NCI-H82 treated with DMSO at 0.1 percent for 48 hours (cell line): ENCODE results near the gene ITSN1.

Experiments used
- DNase-seq: peaks from one replicate; lab custom pipeline; 2025; ENCODE audit not compliant: unreplicated experiment; lab: John Stamatoyannopoulos, UW

ITSN1 gene

DNA sequence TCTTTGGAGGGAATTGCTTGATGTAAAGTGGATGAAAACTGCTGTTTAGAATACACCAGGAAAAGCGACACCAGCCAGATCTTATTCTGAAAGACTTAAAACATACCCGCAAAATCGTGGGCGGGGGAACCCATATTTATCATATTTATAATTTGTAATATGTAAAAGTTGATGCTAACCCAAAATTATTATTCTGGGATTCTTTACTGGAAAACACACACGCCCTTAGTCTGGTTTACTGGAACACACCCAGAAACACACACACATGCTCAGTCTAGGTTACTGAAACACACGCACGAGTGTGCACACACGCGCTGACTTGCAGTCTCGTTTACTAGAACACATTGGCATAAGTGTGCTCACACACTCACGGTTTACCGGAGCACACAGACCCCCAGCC, 240.8 kb downstream of the ITSN1 start:
- DNase-seq, result no peak

GRCh38 chr21:33884376-33885171, 242.3 kb downstream of the ITSN1 start:
- no peak for DNase-seq

- DNase-seq, result no peak
These were observed 242.8 kb downstream of the ITSN1 start for GRCh38 chr21:33885172-33885514.

- no peak for DNase-seq
These were observed 244.0 kb downstream of the ITSN1 start for GRCh38 chr21:33886321-33886720.

- no peak for DNase-seq
These were observed 247.9 kb downstream of the ITSN1 start for GRCh38 chr21:33890187-33890586.

DNA sequence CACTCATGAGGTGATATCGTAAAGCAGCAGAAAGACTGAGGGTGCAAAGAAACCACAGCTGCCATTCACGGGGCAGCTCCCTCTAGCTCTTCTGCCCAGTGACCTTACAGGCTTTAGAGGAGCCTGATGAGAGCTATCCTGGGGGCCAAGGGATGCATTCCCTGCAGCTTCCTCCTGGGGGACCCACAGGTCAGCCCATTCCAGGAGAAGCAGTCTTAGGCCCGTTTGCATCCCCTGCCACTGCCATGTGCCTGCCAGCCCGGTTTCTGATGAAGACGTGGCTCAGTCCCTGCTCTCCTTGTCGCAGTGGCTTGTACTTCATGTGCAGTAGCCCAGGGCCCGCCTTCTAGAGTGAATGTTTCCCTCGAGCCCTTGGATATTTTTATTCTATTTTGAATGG, 250.6 kb downstream of the ITSN1 start:
- DNase-seq, result no peak

- DNase-seq, result no peak
These were observed 251.6 kb downstream of the ITSN1 start for GRCh38 chr21:33893917-33894316.

- peak; percentile 78 for DNase-seq
These were observed 252.5 kb downstream of the ITSN1 start for GRCh38 chr21:33894736-33895288.

GRCh38 chr21:33895356-33895755, 253.1 kb downstream of the ITSN1 start:
- no peak for DNase-seq

DNA sequence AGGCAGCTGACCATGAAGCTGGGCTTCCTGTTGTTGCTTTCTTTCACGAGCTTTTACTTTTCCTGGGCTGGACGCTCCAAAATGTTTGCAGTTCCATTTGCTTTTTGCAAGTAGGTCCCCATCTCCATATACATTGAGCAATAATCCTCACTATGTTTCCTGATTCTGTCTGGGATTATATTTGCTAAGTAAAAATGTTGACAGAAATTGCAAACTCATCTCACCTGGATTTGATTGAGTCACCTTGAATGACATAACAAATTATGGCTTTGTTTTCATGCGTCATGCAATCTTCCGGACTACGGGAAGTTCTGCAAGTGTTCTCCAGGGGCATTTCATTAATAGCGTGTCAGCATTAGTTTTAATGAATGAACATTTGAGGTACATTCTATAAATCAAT, 254.4 kb downstream of the ITSN1 start:
- DNase-seq, result no peak

GRCh38 chr21:33897098-33897497, 254.8 kb downstream of the ITSN1 start:
- no peak for DNase-seq

GRCh38 chr21:33897739-33898138, 255.4 kb downstream of the ITSN1 start:
- no peak for DNase-seq

GRCh38 chr21:33898586-33898985, 256.3 kb downstream of the ITSN1 start:
- DNase-seq, result no peak

- no peak for DNase-seq
These were observed 256.9 kb downstream of the ITSN1 start for GRCh38 chr21:33899199-33899598.

DNA sequence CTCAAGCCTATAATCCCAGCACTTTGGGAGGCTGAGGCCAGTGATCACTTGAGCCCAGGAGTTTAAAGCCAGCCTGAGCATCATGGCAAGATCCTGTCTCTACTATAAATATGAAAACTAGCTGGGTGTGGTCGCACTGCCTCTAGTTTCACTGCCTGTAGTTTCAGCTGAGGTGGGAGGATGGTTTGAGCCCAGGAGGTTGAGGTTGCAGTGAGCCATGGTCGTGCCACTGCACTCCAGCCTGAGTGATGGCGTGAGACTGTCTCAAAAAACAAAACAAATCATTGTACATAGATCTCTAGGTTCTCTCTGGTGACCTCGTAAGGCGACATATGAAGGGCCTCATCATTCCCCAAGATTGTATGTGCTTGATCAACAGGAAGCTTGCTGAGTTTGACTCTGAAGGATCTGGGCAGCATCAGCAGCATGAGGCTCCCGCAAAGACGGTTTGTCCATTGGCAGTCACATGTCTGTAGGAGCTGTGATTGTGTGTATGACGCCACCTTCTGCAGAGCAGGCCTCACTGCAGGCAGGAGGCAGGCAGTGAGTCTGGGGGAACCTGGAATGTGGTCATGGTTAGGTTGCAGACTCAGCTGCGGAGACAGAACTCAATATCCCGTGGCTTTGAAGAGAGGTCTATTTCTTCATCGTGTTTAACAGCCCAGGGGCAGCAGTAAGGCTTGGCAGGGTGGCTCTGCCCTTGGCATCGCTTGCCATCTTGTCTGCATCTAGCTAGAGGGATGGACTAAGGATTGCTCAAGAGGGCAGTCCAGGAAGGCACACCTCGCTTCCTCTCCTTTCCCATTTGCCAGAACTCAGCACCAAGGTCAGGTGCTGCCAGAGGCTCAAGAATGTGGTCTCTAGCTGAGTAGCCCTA, 259.3 kb downstream of the ITSN1 start:
- no peak for DNase-seq

GRCh38 chr21:33902349-33902748, 260.0 kb downstream of the ITSN1 start:
- DNase-seq, result no peak

DNA sequence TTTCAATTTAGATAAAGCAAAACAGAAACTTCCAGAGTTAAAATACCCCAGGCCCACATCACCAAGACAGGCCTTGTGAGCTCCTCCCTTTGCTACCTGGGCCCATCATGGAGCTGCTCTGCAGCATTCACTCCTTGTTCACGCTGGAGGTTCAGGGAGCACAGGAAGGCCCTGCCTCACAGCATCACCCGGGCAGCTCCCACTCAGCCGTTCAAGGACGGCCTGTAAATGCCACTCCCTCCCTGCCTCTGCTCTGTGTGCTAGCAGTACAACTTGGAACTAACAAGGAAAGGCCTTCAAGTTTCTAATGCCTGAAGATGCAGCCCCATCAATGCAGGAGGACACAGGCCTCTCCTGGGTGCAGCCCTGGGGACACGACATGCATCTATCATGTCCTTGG, 261.7 kb downstream of the ITSN1 start:
- no peak for DNase-seq

DNA sequence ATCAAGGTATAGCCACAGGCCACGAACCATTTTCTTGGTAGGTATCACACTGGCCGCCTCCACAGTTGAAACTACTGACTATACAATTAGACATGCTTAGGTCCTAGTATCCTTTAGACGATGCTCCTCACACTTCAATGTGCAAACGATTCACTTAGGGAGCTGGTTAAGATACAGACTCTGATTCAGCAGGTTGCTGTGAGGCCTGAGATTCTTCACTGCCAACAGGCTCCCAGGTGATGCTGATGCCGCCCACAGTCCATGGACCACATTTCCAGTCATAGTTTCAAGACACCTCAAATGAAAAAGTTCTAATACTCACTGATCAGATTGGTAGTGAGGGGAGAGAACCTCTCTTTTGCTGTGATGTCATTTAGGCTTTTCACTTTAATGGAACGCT, 266.5 kb downstream of the ITSN1 start:
- DNase-seq, result no peak

- no peak for DNase-seq
These were observed 267.5 kb downstream of the ITSN1 start for GRCh38 chr21:33909756-33910155.

- no peak for DNase-seq
These were observed 271.9 kb downstream of the ITSN1 start for GRCh38 chr21:33914188-33914587.

GRCh38 chr21:33915368-33916199, 273.3 kb downstream of the ITSN1 start, which contains the start of gene ATP5PO:
Gene ATP5PO (minus strand): TSS chr21:33915804. CDS start chr21:33915763, 41 bp downstream.
- DNase-seq, result peak; percentile 90
